Stimulated activated CD4-positive, alpha-beta T cell treated with anti-CD3 and anti-CD28 coated beads, Interleukin-12 subunit alpha, Interleukin-12 subunit beta, amount 100 ng/mL, for 24 hours (primary cell): Measurements from ENCODE around the gene ADAD2.
A peak's percentile ranks its signal among the peaks of the same experiment; 100 is the strongest.

Experiments
- DNase-seq, 2 experiments: peaks; one replicate each; pipeline ENCODE4 v3.0.0-alpha.2; 2020; ENCODE audit warnings: low read depth in 2 of 2

The ADAD2 gene

DNA sequence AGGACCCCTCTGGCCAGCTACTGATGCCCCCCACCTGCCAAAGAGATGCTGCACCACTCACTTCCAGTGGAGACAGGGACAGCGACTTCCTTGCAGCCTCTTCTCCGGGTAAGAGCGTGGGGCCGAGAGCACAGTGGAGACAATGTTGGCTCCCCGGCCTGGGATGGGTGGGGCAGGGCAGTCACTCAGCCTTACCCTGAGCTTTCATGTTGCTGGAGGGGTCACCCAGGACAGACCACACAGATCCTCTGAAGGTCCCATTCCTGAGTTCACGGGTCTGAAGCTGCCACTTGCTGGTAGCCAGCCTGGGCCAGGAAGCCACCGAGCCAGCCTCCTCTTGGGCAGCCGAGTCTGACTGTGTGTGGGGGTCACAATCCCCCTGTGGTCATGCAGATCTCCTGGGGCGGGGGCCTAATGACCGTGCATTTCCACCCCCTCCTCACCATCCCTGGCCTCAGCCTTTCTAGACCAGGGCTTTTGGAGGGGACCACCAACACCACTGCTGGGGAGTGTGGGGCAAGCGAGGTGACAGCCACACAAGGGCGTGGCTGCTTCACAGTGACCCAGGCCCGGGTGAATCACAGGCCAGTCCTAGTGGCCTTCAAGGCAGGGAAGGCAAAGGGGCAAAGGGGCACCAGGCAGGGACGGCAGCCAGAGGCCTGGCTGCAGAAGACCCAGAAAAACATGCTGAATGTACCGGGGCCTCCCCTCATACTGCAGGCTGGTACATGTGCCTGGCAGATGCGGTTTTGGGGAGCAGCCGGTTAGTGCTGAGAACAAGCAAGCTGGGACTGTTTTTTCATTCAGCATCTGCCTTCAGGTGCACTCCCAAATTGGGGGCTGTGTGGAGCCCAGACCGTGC lies 14.5 kb upstream of the ADAD2 start:
- no peak for DNase-seq

GRCh38 chr16:84177741-84178073 lies 13.2 kb upstream of the ADAD2 start:
- DNase-seq = no peak

DNA sequence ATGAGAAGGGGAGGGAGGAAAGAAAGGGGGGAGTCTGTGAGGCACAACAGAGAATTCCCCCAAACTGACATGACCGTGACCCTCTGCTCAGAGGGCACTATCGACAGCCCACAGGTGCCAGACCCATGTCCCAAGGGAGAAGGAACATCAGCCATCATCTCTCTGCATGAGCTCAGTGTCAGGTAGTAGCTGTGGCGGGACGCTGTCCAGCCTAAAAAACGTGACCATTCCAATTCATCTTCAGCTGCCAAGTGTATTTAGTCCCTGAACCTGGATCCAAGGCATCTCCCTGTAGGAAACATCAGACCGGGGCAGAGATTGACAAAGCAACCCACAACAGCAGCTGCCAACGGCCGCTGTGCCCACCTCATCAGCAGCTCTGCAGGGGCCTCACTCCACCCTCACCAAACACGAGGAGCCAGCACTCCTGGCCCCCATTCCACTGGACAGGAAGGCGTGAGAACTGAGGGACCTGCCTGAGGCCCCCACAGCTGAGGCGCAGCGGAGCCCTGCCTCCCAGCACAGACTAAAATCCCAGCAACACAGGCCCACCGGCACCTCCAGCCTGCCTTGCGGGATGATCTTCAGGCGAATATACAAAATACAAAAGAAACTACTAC lies 12.7 kb upstream of the ADAD2 start:
- no peak for DNase-seq

DNA sequence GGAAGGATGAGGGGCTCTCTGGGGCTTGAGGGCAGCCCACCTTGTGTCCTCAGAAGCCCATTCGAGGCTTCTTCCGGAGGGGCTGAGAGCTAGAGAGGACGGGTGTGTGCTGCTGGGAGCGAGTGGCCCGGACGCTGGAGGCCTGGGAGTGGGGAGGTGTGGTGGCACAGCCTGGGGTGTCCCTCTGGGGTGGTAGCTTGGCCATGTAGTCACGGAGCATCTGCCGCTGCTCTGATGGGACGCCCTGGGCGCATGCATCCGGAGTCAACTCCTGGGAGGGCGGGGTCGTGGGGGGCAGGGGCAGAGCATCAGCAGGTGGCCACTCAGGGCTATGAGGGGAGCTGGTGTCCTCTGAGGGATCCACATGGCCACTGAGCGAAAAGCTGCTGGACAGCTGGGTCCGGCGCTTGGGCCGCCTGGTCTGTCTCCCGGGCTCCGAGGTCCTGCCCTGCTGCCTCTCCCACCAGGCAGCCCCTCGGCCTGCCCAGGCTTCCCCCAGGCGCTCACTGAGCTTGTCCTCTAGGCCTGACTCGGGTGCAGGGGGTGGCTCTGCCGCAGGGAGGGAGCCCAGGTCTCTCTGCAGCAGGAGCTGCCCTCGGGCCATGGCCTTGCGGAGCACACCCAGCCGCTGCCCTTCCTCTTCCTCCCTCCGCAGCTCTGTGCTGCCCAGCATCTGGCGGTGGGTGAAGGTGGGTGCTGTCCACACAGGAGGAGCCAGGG lies 11.9 kb upstream of the ADAD2 start:
- DNase-seq = no peak

GRCh38 chr16:84179612-84180320 lies 11.2 kb upstream of the ADAD2 start:
- DNase-seq = no peak

- no peak for DNase-seq
Measured at GRCh38 chr16:84180519-84181140, 10.3 kb upstream of the ADAD2 start.

DNA sequence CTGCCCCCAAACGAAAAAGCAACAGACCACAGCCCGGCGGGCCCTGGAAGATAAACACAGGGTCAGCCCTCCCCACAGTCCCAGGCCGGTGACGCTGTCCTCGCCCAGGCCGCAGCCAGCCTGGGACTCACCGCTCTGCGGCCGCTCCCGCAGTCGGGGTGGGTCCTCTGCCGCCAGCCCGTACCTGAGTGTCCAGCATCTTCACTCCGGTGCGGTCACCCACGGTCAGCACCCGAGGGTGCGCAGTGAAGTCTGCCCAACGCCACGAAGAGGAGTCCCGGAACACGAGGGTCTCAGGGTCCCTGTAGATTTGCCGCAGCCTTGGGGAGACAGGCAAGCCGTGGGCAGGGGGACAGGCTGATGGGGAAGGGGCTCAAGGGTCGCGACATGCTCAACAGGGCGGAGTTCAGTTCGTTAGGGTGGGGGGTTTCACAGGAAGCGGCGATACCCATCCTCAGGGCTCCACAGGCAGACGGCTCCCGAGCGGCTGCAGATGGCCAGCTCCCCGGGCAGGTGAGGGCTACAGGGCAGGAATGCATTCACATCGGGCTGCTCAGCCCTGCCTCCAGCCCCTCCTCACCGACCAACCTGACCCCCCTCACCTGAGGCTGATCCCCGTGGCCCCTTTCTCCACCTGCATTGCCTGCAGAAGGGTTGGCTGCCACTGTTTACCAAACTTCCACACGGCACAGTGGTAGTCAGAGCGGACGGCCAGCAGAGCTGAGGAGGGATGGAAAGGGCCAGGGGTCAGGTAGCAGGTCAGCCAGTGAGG lies 9.6 kb upstream of the ADAD2 start:
- no peak for DNase-seq

DNA sequence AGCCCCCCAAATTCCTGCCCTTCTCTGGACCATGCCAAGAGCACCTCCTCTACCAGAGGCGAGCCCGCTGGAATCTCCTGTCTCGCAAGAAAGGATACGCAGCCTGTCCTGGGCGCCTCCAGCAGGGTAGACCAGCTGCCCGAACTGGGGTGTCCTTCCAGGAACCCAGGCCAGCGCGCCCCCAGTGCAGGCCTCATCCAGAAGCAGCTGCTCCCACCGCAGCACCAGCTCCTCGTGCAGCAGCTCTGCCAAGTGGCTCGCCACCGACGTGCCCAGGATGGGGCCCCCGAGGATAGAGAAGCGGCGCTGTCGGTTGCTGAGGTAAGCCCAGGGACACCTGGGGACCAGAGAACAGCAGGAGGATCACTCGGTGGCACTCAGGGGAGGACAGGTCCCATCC lies 8.9 kb upstream of the ADAD2 start:
- DNase-seq = no peak

- DNase-seq = no peak
Measured at GRCh38 chr16:84182680-84183571, 8.0 kb upstream of the ADAD2 start.

- DNase-seq = no peak
Measured at GRCh38 chr16:84183572-84183875, 7.4 kb upstream of the ADAD2 start.

DNA sequence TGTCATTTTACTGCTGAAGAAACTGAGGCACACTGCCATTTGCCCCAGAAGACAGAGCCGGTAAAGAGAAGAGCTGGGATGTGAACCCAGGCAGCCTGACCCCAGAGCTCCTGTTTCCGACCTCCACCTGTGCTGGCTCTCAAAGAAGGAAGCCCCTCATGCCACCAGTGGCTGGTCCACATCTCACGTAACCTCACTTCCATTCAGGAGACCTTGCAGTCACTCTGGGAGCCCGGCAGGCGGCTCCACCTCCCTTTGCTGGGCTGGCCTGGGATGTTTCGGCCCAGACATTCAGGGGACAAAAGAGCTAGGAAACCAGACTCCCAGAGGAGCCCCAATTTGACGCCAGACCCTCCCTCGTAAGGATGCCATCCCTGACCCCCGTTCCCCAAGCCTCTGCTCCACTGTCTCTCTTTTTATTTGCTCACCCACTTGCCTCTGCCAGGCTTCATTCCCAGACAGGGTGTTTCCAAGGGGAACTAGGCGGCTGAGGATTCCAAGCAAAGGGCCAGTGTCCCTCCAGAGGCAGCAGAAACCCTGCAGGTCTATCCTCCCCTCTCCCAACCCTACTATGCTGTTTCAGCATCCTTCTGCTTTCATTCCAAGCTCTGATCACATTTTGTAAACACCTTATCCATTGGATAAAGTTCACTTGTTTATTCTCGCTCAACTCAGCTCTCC lies 6.9 kb upstream of the ADAD2 start:
- DNase-seq = no peak

DNA sequence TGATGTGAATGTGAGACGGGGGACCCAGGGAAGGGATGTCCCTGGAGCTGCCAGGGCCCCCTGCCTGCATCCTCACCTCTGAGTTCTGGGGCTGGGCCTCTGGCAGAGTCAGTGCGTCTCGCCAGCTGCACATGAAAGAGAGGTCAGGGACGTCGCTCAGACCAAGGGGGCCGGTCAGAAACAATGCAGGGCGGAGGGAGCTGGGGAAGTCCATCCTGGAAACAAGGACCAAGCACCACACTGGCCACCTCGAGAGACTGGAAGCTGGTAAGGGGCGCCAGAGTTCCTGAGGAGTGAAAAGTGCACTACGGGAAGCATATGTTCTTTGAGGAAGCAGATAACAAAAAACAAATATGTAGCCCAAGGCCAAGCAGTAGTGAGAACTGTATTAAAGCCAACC lies 6.2 kb upstream of the ADAD2 start:
- DNase-seq = no peak

- peak; percentile 84 to 88 for DNase-seq
Measured at GRCh38 chr16:84186685-84187437, 4.1 kb upstream of the ADAD2 start, which contains the start of gene TAF1C. TSS of gene TAF1C (minus strand) at chr16:84187057. CDS start at chr16:84184988, 2,069 bp downstream.

GRCh38 chr16:84191466-84191865 lies 509 bp downstream of the ADAD2 start:
- no peak for DNase-seq

- DNase-seq = no peak
Measured at GRCh38 chr16:84193480-84193879, 2.5 kb downstream of the ADAD2 start.

GRCh38 chr16:84194018-84194417 lies 3.1 kb downstream of the ADAD2 start:
- DNase-seq = no peak

- no peak for DNase-seq
Measured at GRCh38 chr16:84194470-84195200, 3.7 kb downstream of the ADAD2 start.
